Measurements from ENCODE around the gene PCDHGB5. TPM values are rescaled to one million over a fixed set of nuclear protein-coding genes. Genes with fewer than 3 reads are reported as not detected.

PCDHGB5 gene
- polyA plus RNA-seq, 3 donors = 0.01 to 0.08 TPM; not detected in 1

DNA sequence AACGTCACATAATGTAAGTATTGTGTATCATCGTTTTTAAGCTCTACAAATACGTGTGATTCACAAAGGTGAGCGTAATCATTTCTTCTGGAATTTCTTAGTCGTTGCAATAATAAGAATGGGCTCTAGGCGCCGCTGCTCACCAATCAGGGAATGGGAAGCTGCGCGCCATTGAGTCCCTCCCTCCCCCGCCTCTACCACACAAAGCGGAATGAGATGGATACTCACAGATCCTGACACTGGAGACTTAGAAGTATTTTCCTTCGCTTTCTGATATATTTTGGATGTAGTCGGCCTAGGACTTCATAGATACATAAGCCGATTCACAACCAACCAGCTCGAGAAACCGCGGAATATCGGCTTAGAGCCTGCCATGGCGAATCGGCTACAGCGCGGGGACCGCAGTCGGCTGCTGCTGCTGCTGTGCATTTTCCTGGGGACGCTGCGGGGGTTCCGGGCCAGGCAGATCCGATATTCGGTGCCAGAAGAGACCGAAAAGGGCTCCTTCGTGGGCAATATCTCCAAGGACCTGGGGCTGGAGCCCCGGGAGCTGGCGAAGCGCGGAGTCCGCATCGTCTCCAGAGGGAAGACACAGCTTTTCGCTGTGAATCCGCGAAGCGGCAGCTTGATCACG lies 23.2 kb downstream of the PCDHGB5 start, which contains the start of gene PCDHGA11:
TSS of gene PCDHGA11 (plus strand) at position 197 of the 634 bp plus-strand sequence. CDS start at position 374, 177 bp downstream.
- peak within 1 kb of the TSS; percentile 84 to 93 for H3K4me3 Mint-ChIP-seq
- WGBS (ENCODE audit: insufficient coverage) = 11% methylated on average over 32 of the region's 42 CpGs
- intact Hi-C loops (cut with micrococcal nuclease) = loop anchor here (5.0 kb wide), 2 partner anchors 136 to 141 kb away; no protein-coding TSS in a partner anchor

DNA sequence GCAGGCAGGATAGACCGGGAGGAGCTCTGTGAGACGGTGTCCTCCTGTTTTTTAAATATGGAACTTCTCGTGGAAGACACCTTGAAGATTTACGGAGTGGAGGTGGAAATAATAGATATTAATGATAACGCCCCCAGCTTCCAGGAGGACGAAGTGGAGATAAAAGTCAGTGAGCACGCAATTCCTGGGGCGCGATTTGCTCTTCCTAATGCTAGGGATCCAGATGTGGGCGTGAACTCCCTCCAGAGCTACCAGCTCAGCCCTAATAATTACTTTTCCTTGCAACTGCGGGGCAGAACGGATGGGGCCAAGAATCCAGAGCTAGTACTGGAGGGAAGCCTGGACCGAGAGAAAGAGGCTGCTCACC lies 23.7 kb downstream of the PCDHGB5 start:
- H3K79me2 ChIP-seq (ENCODE audit: insufficient read depth, low read length) = no peaks in the 10 kb centered on the region
- peaks cover 41 to 47% of the 10 kb centered on the region in 2 donors for H3K9me3 ChIP-seq (replicated peaks in 1 of 2; ENCODE audit: control insufficient read depth in 1 of 2, insufficient read depth in 1 of 2, low read length in 2 of 2)
- peaks cover 19 to 21% of the 10 kb centered on the region in 2 donors for H3K4me1 ChIP-seq (ENCODE audit: control insufficient read depth in 1 of 2, insufficient read depth in 2 of 2, low read length in 2 of 2)
- H3K4me2 ChIP-seq (replicated peaks; ENCODE audit: extremely low read depth, low read length, poor library complexity, severe bottlenecking) = peak overlapping the region; percentile 89
- H4K20me1 ChIP-seq (ENCODE audit: insufficient read depth, low read length) = no peaks in the 10 kb centered on the region
- Mint-ChIP-seq H3K4me1 (peaks cover 32% of the 10 kb centered on the region), H3K4me3 (peak overlapping the region; percentile 84 to 92), H3K27me3 (ENCODE audit: low read depth in 3 of 3) (peaks cover 76 to 89% (median 85%) of the 10 kb centered on the region in 3 donors), H3K9me3 (peaks cover 19 to 61% (median 54%) of the 10 kb centered on the region in 7 donors), H3K27ac (peak overlapping the region in 2 of 7 donors; percentile 41 to 73), H3K36me3 (peaks cover 7 to 30% of the 10 kb centered on the region in 2 donors)
- no peak for DNase-seq
- 7% methylated on average over 5 of the region's 13 CpGs for WGBS (ENCODE audit: insufficient coverage)
- intact Hi-C loops (cut with micrococcal nuclease) = loop anchor here (5.0 kb wide), 2 partner anchors 136 to 141 kb away; no protein-coding TSS in a partner anchor
- TF ChIP-seq, protein P1, sequence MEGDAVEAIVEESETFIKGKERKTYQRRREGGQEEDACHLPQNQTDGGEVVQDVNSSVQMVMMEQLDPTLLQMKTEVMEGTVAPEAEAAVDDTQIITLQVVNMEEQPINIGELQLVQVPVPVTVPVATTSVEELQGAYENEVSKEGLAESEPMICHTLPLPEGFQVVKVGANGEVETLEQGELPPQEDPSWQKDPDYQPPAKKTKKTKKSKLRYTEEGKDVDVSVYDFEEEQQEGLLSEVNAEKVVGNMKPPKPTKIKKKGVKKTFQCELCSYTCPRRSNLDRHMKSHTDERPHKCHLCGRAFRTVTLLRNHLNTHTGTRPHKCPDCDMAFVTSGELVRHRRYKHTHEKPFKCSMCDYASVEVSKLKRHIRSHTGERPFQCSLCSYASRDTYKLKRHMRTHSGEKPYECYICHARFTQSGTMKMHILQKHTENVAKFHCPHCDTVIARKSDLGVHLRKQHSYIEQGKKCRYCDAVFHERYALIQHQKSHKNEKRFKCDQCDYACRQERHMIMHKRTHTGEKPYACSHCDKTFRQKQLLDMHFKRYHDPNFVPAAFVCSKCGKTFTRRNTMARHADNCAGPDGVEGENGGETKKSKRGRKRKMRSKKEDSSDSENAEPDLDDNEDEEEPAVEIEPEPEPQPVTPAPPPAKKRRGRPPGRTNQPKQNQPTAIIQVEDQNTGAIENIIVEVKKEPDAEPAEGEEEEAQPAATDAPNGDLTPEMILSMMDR (IDR thresholded peaks at IDR 0.05) = no peak
- peaks cover 80 to 100% of the 10 kb centered on the region in 2 donors for H3K27me3 ChIP-seq (ENCODE audit: control insufficient read depth in 2 of 2, insufficient read depth in 2 of 2, low read length in 2 of 2)
- H3K27ac ChIP-seq (ENCODE audit: low read depth in 1 of 2, low read length in 2 of 2) = no peak overlapping the region
- no peaks in the 10 kb centered on the region for H3K36me3 ChIP-seq (replicated peaks in 1 of 2; ENCODE audit: control insufficient read depth in 1 of 2, insufficient read depth in 2 of 2, low read length in 2 of 2)
- no peak overlapping the region for H3K9ac ChIP-seq (ENCODE audit: insufficient read depth, low read length, poor library complexity, severe bottlenecking)
- H2AFZ ChIP-seq (ENCODE audit: insufficient read depth, low read depth, low read length, poor library complexity, severe bottlenecking) = peak overlapping the region; percentile 84
- peak overlapping the region; percentile 37 to 77 (median 54) for H3K4me3 ChIP-seq (replicated peaks in 1 of 3; ENCODE audit: low read depth in 2 of 3, low read length in 3 of 3)

More for the DNA sequence above, 23.2 kb downstream of the PCDHGB5 start, which contains the start of gene PCDHGA11:
- H3K4me3 ChIP-seq (replicated peaks in 1 of 3; ENCODE audit: low read depth in 2 of 3, low read length in 3 of 3) = peak within 1 kb of the TSS; percentile 37 to 77 (median 54)
- no peak within 1 kb of the TSS for H3K27ac ChIP-seq (ENCODE audit: low read depth in 1 of 2, low read length in 2 of 2)
- H3K79me2 ChIP-seq (ENCODE audit: insufficient read depth, low read length) = no peaks in the 10 kb centered on the region
- TF ChIP-seq, protein P1 (IDR thresholded peaks at IDR 0.05) = peak; percentile 86
- peak within 1 kb of the TSS; percentile 84 for H2AFZ ChIP-seq (ENCODE audit: insufficient read depth, low read depth, low read length, poor library complexity, severe bottlenecking)
- H3K4me1 ChIP-seq (ENCODE audit: control insufficient read depth in 1 of 2, insufficient read depth in 2 of 2, low read length in 2 of 2) = peaks cover 19 to 21% of the 10 kb centered on the region in 2 donors
- DNase-seq = peak; percentile 56 to 70 (median 67)
- H3K9me3 ChIP-seq (replicated peaks in 1 of 2; ENCODE audit: control insufficient read depth in 1 of 2, insufficient read depth in 1 of 2, low read length in 2 of 2) = peaks cover 41 to 47% of the 10 kb centered on the region in 2 donors
- H4K20me1 ChIP-seq (ENCODE audit: insufficient read depth, low read length) = no peaks in the 10 kb centered on the region
- Mint-ChIP-seq H3K27ac (peak within 1 kb of the TSS in 2 of 7 donors; percentile 41 to 73), H3K36me3 (peaks cover 7 to 30% of the 10 kb centered on the region in 2 donors), H3K27me3 (ENCODE audit: low read depth in 3 of 3) (peaks cover 75 to 88% (median 85%) of the 10 kb centered on the region in 3 donors), H3K4me1 (peaks cover 32% of the 10 kb centered on the region), H3K9me3 (peaks cover 19 to 60% (median 52%) of the 10 kb centered on the region in 7 donors)
- H3K36me3 ChIP-seq (replicated peaks in 1 of 2; ENCODE audit: control insufficient read depth in 1 of 2, insufficient read depth in 2 of 2, low read length in 2 of 2) = no peaks in the 10 kb centered on the region
- no peak within 1 kb of the TSS for H3K9ac ChIP-seq (ENCODE audit: insufficient read depth, low read length, poor library complexity, severe bottlenecking)
- H3K4me2 ChIP-seq (replicated peaks; ENCODE audit: extremely low read depth, low read length, poor library complexity, severe bottlenecking) = peak within 1 kb of the TSS; percentile 89
- H3K27me3 ChIP-seq (ENCODE audit: control insufficient read depth in 2 of 2, insufficient read depth in 2 of 2, low read length in 2 of 2) = peaks cover 80 to 100% of the 10 kb centered on the region in 2 donors
